ENCODE data around the gene LBHD2.

The LBHD2 gene

GRCh38 chr14:103090481-103091020 is 6.5 kb downstream of the LBHD2 start:
- no peak overlapping the region for H3K4me3 ChIP-seq (ENCODE audit: low read depth, low read length)

DNA sequence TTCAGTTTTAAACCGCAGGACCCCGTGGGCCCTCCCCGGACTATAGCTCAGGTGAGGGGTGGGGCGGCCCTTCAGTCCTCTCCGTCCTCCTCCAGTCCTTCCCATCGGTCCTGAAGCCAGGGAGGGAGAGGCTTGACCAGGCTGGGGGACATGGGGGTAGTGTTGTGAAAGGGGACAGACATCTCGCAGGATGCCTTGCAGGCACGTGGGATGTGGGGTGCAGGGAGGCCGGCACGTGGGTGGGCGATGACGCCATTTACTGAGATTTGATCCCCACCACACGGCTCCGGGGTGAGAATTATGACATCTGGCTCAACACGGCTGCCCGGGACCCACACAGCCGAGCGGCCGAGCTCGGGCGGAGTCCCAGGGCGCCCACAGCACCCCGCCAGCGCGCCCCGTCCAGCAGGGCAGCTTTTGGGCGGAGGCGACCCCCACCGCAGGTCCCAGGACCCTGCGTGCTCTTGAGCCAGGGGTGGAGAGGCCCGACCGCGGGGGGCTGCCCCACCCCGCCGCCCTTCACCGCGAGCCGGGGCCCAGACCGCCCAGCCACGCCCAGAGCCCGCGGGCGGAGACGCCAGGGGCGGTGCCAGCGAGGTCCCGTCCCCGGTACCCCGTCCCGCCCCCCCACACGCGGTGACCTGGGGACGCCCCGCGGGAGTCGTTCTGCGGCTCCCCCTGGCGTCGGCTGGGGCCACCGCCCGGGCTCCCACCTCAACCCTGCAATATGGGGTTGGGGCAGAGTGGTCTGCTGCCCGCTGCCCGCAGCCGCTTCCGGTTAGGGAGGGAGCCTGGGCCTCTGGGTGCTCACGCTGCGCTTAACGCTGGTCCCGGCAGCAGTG is 7.3 kb downstream of the LBHD2 start:
- H3K4me3 ChIP-seq (ENCODE audit: low read depth, low read length), result peak overlapping the region; percentile 13

GRCh38 chr14:103091883-103092222 is 7.8 kb downstream of the LBHD2 start:
- H3K4me3 ChIP-seq (ENCODE audit: low read depth, low read length), result no peak overlapping the region

DNA sequence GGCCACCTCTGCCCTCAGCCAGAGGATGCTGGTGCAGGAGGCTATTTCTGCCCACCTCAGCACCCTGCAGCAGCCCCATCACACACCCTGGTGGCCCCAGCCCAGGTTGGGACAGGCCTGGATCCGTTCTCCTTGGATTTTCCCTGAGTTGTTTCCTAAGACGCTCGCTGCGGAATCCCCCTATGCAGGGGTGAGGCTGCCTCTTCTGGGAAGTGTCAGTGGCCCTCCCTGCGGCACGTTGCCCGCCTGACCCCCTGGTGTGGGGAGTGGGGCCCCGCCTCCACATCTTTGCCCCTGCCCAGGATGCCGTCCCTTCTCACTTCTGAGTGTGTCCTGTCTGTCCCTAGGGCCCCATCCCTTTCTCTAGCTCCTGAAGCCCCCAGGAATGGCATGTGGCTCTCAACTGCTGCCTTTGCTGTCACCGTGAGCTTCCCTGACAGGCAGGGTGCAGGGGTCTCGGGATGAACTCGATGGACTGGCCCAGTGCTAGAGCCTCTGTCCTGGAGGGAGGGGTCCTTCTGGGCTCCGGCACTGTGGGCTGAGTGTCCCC is 9.9 kb downstream of the LBHD2 start:
- no peak overlapping the region for H3K4me3 ChIP-seq (ENCODE audit: low read depth, low read length)

DNA sequence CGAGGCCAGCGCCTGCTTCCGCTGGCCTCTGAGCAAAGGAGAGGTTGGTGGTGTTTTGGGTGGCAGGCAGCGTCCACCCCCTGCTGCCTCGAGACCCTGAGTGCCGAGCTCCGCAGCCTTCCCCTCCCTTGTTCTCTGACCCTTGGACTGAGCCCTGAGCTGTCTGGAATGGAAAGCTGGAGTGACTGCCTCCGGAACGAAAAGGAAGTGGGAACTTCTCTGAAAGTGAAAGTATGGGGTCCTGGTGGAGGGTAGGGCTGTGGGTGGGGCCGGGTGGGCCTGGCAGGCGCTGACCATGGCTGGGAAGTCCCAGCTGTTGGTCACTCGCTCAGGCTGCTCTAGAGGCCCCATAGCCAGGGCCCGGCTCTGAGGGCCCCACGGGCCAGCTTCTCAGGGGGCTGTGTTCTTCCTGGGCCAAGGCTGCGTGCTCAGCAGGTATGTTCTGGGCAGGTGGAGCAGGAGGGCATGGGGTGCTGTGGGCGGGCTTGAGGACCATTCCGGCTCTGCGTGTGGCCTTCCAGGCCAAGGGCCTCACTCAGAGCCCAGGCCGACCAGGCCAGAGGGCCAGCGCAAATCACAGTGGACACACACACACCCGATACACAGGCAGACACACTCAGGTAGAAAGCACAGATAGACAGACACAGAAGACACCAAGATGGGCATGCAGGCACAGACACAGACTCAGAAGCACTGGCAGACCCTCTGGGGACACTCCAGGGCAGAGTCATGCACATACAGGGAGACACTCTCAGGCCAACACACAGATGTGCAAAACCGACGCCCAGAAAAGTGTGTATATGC is 10.6 kb downstream of the LBHD2 start, which contains the start of gene EXOC3L4:
Gene EXOC3L4 (plus strand): TSS at position 320 of the 804 bp plus-strand sequence. CDS start 5,495 bp downstream, outside the sequence.
- H3K4me3 ChIP-seq (ENCODE audit: low read depth, low read length), result no peak within 1 kb of the TSS

GRCh38 chr14:103095210-103095778 is 11.3 kb downstream of the LBHD2 start:
- H3K4me3 ChIP-seq (ENCODE audit: low read depth, low read length), result no peak overlapping the region

DNA sequence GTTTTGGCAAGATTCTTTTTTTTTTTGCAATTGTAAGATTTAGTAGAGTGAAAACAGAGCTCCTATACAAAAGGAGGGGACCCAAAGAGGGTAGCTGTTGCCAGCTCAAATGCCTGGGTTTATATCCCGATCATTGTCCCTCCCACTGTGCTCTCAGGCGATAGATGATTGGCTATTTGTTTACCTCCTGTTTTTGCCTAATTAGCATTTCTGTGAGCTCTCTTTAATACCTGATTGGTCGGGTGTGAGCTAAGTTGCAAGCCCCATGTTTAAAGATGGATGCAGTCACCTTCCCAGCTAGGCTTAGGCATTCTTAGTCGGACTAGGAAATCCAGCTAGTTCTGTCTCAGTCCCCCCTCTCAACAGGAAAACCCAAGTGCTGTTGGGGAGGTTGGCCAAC is 12.4 kb downstream of the LBHD2 start:
- H3K4me3 ChIP-seq (ENCODE audit: low read depth, low read length), result no peak overlapping the region

- no peak overlapping the region for H3K4me3 ChIP-seq (ENCODE audit: low read depth, low read length)
Measured at GRCh38 chr14:103097244-103097993, 13.4 kb downstream of the LBHD2 start.

DNA sequence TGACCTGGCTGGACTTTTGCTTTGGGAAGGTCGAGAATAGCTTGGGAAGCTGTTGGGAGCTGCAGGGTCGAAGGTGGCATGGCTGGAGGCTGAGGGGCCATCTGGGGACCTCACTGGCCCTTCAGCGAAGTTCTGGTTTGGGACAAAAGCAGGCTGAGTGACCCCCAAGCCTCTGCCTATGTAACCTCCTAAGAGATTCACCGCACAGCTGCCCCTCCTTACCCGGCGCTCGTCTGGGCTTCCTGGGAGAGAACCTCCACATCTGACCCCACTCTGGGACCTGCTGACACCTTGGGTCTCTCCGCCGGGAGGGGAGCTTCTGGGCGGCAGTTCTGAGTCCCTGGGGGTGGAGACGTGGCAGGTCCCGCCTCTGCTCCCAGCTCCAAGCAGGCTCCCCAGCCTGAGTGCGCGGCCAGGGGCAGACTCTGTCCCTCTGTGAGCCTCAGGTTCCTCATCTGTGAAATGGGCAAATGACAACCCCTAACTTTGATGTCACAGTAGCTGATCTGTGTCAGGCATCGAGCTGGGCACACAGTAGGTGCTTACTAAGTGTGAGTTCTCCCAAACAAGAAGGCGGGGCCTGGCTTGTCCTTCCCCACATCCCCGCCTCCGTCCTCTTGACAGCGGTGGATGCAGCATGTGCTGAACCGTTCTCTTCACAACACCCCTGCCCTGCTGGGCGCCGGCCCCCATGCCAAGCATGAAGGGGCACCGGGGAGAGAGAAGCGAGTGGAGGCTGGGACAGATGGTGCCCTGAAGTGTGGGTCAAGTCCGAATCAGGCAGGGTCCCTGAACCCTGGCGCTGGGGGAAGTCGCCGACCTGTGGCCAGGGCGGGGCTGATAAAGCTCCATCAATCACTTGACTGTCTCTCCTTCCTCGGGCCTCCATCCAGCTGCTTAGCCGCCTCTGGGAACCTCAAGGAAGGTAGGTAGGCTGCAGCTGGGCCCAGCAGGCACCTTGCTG is 14.3 kb downstream of the LBHD2 start:
- H3K4me3 ChIP-seq (ENCODE audit: low read depth, low read length), result no peak overlapping the region

- H3K4me3 ChIP-seq (ENCODE audit: low read depth, low read length), result no peak overlapping the region
Measured at GRCh38 chr14:103099081-103099732, 15.2 kb downstream of the LBHD2 start.

DNA sequence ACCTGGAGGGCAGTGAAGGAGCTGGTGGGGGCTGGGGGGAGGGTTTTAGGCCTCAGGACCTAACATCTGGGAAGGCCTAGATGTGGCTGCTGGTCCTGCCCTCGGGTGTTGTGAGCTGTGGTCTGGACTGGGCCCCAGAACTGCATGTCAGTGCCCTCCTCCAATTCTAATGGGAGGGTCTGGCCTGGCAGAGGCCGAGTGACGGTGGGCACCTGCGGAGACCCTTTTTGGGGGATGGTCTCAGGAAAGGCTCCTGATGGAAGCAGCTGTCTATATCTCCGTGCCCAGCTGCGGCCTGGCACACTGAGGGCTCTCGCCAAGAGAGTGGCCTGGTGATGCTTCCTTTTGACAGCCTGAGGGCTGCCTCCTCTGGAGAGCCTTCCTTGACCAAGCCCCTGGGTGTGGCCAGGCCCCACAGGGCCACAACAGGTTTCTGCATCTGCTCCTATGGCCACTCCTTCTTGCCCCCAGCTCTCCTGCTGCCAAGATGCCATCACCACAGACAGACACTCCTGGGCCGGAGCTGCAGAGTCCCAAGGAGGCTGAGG is 15.8 kb downstream of the LBHD2 start:
- no peak overlapping the region for H3K4me3 ChIP-seq (ENCODE audit: low read depth, low read length)

DNA sequence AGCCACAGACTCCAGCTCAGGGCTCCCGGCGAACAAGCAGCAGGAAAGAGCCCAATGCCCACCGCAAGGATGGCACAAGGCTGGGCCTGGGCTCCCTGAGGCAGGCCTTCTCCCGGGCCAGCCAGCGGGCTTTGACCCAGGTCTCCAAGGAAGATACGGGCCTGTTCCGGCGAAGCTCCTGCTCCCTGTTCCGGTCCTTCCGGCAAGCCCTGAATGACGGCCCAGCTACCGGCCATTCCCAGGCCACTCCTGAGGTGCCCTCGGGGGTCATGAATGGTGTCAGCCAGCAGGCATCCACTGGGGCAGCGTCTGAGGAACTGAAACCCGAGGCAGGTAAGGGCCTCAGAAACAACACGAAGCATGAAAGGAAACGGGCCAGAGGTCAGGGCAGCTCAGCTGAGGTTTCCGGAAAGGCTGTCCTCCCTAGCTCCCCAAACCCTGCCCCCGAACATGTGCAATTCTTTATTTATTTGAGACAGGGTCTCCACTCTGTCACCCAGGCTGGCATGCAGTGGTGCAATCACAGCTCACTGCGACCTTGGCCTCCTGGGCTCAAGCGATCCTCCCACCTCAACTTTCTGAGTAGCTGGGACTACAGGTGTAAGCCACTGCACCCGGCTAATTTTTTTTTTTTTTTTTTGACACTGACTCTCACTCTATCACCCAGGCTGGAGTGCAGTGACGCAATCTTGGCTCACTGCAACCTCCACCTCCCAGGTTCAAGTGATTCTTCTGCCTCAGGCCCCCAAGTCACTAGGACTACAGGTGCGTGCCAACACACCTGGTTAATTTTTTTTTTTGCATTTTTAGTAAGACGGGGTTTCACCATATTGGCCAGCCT is 16.5 kb downstream of the LBHD2 start:
- H3K4me3 ChIP-seq (ENCODE audit: low read depth, low read length), result no peak overlapping the region

DNA sequence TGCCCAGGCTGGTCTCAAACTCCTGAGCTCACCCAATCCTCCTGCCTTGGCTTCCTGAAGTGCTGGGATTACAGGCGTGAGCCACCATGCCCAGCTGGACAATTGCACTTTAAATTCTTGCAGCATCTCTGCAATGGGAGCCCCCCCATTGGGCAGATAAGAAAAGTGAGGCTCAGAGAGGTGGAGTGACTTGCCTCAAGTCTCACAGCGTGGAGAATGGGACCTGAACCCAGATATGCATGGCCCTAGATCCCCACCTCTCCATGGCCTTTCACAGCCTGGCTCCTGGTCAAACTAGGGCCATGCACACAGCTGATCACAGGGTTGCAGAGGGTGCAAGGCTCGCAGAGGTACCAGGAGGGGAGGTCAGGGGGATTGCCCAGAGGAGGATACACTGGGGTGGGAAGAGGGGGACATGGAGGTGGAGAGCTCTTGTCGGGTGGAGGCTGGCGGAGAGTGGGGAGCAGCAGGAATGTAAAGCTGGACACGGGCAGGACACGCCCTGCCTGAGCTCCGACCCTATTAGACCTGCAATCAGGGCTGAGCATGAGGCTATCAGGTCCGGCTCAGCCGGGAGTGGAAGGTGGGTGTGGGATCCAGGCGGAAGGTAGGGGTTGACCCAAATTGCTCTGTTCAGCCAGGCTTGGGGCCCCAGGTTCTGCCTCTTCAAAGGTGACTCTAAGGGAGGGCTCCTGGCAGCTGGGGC is 17.4 kb downstream of the LBHD2 start:
- H3K4me3 ChIP-seq (ENCODE audit: low read depth, low read length), result no peak overlapping the region

- no peak overlapping the region for H3K4me3 ChIP-seq (ENCODE audit: low read depth, low read length)
Measured at GRCh38 chr14:103101963-103102688, 18.1 kb downstream of the LBHD2 start.

DNA sequence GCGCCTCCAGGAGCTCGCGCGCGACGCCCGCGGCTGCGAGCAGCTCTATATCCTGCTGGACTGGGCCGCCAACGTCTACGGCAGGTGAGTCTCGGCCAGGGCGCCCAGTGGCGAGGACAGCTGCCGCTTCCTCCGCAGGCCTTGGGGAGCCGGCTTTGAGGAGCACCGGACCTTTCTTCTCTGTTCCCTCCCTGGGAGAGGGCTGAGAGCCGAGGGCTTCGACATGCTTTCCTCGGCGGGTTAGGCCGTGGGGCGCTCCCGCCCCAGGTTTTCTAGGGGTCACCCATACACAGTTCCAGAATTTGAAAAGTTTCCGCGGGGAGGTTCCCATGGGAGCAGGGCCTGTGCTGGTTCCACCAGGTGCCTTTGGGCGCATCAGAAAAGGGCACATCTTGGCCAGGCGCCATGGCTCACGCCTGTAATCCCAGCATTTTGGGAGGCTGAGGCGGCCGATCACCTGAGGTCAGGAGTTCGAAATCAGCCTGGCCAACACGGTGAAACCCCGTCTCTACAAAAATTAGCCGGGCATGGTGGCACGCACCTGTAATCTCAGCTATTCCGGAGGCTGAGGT is 18.8 kb downstream of the LBHD2 start:
- no peak overlapping the region for H3K4me3 ChIP-seq (ENCODE audit: low read depth, low read length)
